Ovary (tissue), 9 donors: ENCODE data around the gene ICOSLG. TPM values are rescaled to one million over a fixed set of nuclear protein-coding genes. Genes with fewer than 3 reads are reported as not detected.
"Not testable (repeated sequence)": the region's sequence is repeated elsewhere in the genome, so short reads cannot be mapped to it uniquely, and the experiment has no call there.

Experiments
- DNase-seq, 5 donors: peaks; one replicate each; pipeline ENCODE4 v3.0.0-alpha.2; 2019 to 2020
- H3K27ac ChIP-seq, 2 donors: fragments of 200-600 bp; one replicate each; pipeline versions ENCODE4 v1.5.1 to v1.8.0; 2019 to 2022
- H3K27me3 ChIP-seq: fragments of 200-600 bp; one replicate; pipeline ENCODE4 v1.8.0; 2022
- H3K36me3 ChIP-seq: fragments of 200-600 bp; sonication (generic); one replicate; pipeline ENCODE4 v1.5.1; 2019
- H3K4me1 ChIP-seq: one replicate; pipeline ENCODE4 v1.8.1; 2013; ENCODE audit warnings: mild to moderate bottlenecking, moderate library complexity; ENCODE audit not compliant: insufficient read depth
- H3K4me3 ChIP-seq: fragments of 200-600 bp; sonication (generic); one replicate; pipeline ENCODE4 v1.5.1; 2017
- H3K9me3 ChIP-seq, 2 donors: fragments of 200-600 bp in 1 of 2; sonication (generic) in 1 of 2; one replicate each; pipeline versions ENCODE4 v1.5.1 to v1.8.1; 2013 to 2019; ENCODE audit warnings: mild to moderate bottlenecking in 1 of 2, moderate library complexity in 1 of 2
- CTCF ChIP-seq, 3 donors: fragments of 450-650 bp in 2 of 3; fragments of 200-600 bp in 1 of 3; IDR thresholded peaks; one replicate each; pipeline versions ENCODE4 v1.5.1 to v1.8.0; 2016 to 2022; ENCODE audit warnings: antibody characterized with exemption in 3 of 3, mild to moderate bottlenecking in 1 of 3
- EP300 ChIP-seq: sonication (generic); formaldehyde crosslinking; IDR thresholded peaks from one replicate; pipeline ENCODE4 v1.6.1; 2017; ENCODE audit warnings: antibody characterized with exemption
- POLR2A ChIP-seq: fragments of 450-650 bp; IDR thresholded peaks from one replicate; pipeline ENCODE4 v1.6.1; 2017; ENCODE audit warnings: antibody characterized with exemption, mild to moderate bottlenecking, moderate library complexity
- WGBS, 3 donors: extraction: QIAGEN DNeasy Blood & Tissue Kit in 1 of 3; methylation state at CpG; one replicate each; pipeline versions ENCODE4 v1.1.5 to v1.1.7; 2013 to 2017; 5-methylcytosine and 5-hydroxymethylcytosine counted together
- intact Hi-C, 4 donors: fragments of 100-400 bp; cut with DNase I; formaldehyde crosslinking; loops; one replicate each; pipeline versions ENCODE4 v1.11.0 to v1.15.1; 2022 to 2023
- polyA plus RNA-seq, 2 donors: library from polyadenylated mRNA; stranded (reverse); fragments of 200-250 nt in 1 of 2; fragments of 350-450 nt in 1 of 2; fragmentation: Illumina TruSeq in 1 of 2; extraction: RNeasy Lipid Tissue Mini Kit (QIAGEN cat#74804) in 1 of 2; gene quantifications; one replicate each; pipeline ENCODE4 v1.2.3, GENCODE V29; 2013 to 2014
- total RNA-seq, 7 donors: library from RNA; depleted of rRNA in 2 of 7; stranded (reverse); fragments of >200 nt in 2 of 7; fragmentation: NEBNext Ultra II Directional in 3 of 7; extraction: Animal tissue kit (Norgen Biotek cat#: 25700) in 3 of 7; gene quantifications; one replicate each; pipeline versions ENCODE4 v1.1.0 to v1.2.4, GENCODE V29; 2016 to 2023
- donor health status: DM: no; HTN: no; CAD: no; lungs with moderate emphysema.
- donor health status: DM: no; HTN: no; CAD: no.
- donor health status: Bipolar disorder and iron deficiency.
- donor health status: DM: yes; HTN: yes; CAD: no.
- donor health status: DM: no; HTN: no; CAD: no.
- donor health status: DM: yes; HTN: yes; CAD: no.

Gene ICOSLG
- total and polyA plus RNA-seq, 9 donors = 0.42 to 7.7 (median 0.81) TPM

GRCh38 chr21:44259082-44259705 lies 18.5 kb upstream of the ICOSLG start:
- peaks cover 0 to 3% of the 10 kb centered on the region in 2 donors for H3K9me3 ChIP-seq
- intact Hi-C loops = no loop called here
- H3K4me3 ChIP-seq = no peak overlapping the region
- WGBS, 3 donors = 71 to 85% (median 79%) methylated on average over 22 of the region's 22 CpGs
- H3K4me1 ChIP-seq = no peaks in the 10 kb centered on the region
- no peak overlapping the region for H3K27ac ChIP-seq
- no peaks in the 10 kb centered on the region for H3K27me3 ChIP-seq
- no peak for TF ChIP-seq POLR2A
- no peak for TF ChIP-seq CTCF (IDR thresholded peaks at IDR 0.05)
- TF ChIP-seq EP300 = no peak
- H3K36me3 ChIP-seq = no peaks in the 10 kb centered on the region
- no peak for DNase-seq

GRCh38 chr21:44258056-44258725 lies 17.4 kb upstream of the ICOSLG start:
- H3K27me3 ChIP-seq = no peaks in the 10 kb centered on the region
- TF ChIP-seq POLR2A (no peak), EP300 (no peak), CTCF (IDR thresholded peaks at IDR 0.05) (no peak)
- H3K9me3 ChIP-seq = peaks cover 0 to 3% of the 10 kb centered on the region in 2 donors
- no peak for DNase-seq
- 82 to 90% (median 88%) methylated on average over 34 of the region's 34 CpGs for WGBS, 3 donors
- intact Hi-C loops = no loop called here
- no peak overlapping the region for H3K27ac ChIP-seq
- H3K4me1 ChIP-seq = no peaks in the 10 kb centered on the region
- no peaks in the 10 kb centered on the region for H3K36me3 ChIP-seq
- no peak overlapping the region for H3K4me3 ChIP-seq

GRCh38 chr21:44255511-44255981 lies 14.8 kb upstream of the ICOSLG start:
- 63 to 67% (median 65%) methylated on average over 10 to 11 of the region's 11 CpGs for WGBS, 3 donors
- Histone ChIP-seq H3K9me3 (peaks cover 0 to 3% of the 10 kb centered on the region in 2 donors), H3K27me3 (no peaks in the 10 kb centered on the region), H3K4me1 (no peaks in the 10 kb centered on the region), H3K27ac (no peak overlapping the region), H3K36me3 (no peaks in the 10 kb centered on the region), H3K4me3 (no peak overlapping the region)
- intact Hi-C loops = no loop called here
- DNase-seq = peak in 1 of 5 donors; percentile 3
- TF ChIP-seq POLR2A (no peak), CTCF (IDR thresholded peaks at IDR 0.05) (no peak), EP300 (no peak)

- DNase-seq = peak in 2 of 5 donors; percentile 9 to 14
- Histone ChIP-seq H3K9me3 (no peaks in the 10 kb centered on the region), H3K4me3 (no peak overlapping the region), H3K27me3 (no peaks in the 10 kb centered on the region), H3K36me3 (no peaks in the 10 kb centered on the region), H3K27ac (no peak overlapping the region), H3K4me1 (no peaks in the 10 kb centered on the region)
- 66 to 75% (median 71%) methylated on average over 29 of the region's 29 CpGs for WGBS, 3 donors
- TF ChIP-seq CTCF (IDR thresholded peaks at IDR 0.05) = no peak
- no peak for TF ChIP-seq EP300
- TF ChIP-seq POLR2A = no peak
- intact Hi-C loops = no loop called here
Measured at GRCh38 chr21:44253832-44254710, 13.3 kb upstream of the ICOSLG start.

GRCh38 chr21:44249204-44250037 lies 8.7 kb upstream of the ICOSLG start:
- H3K4me1 ChIP-seq, H3K27me3 ChIP-seq, H3K4me3 ChIP-seq, H3K9me3 ChIP-seq, H3K27ac ChIP-seq, intact Hi-C loops, DNase-seq, H3K36me3 ChIP-seq: not testable (repeated sequence)
- WGBS, 3 donors = no CpG with 5 or more reads among the region's 33 CpGs

GRCh38 chr21:44247904-44248303 lies 7.2 kb upstream of the ICOSLG start:
- DNase-seq, H3K9me3 ChIP-seq, H3K4me3 ChIP-seq, H3K27ac ChIP-seq, H3K36me3 ChIP-seq, intact Hi-C loops, H3K27me3 ChIP-seq, H3K4me1 ChIP-seq: not testable (repeated sequence)
- no CpG with 5 or more reads among the region's 17 CpGs for WGBS, 3 donors
